ENCODE data around the gene CASKIN1.

DNA sequence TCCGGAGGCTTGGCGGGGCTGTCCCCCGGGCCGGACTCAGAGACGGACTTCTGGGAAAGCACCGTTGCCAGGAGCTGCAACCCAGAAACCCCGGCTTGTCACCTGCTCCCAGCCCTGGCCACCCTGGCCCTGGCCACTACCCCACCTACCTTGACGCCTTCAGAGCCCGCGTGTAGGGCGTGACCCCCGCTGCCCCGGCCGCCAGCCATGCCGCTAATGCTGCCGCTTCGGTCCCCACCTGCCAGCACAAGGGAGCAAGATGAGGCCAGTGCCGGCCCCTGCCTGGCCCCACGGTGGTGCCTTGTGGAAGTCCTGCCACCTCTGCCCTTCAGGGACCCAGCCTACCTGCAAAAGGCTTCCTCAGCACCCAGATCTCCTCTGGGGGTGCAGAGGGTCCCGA is 11.4 kb downstream of the CASKIN1 start:
- no peak for TF ChIP-seq POLR2AphosphoS5 (IDR thresholded peaks at IDR 0.05; ENCODE audit: low read depth, low read length)
- TF ChIP-seq, protein P1, sequence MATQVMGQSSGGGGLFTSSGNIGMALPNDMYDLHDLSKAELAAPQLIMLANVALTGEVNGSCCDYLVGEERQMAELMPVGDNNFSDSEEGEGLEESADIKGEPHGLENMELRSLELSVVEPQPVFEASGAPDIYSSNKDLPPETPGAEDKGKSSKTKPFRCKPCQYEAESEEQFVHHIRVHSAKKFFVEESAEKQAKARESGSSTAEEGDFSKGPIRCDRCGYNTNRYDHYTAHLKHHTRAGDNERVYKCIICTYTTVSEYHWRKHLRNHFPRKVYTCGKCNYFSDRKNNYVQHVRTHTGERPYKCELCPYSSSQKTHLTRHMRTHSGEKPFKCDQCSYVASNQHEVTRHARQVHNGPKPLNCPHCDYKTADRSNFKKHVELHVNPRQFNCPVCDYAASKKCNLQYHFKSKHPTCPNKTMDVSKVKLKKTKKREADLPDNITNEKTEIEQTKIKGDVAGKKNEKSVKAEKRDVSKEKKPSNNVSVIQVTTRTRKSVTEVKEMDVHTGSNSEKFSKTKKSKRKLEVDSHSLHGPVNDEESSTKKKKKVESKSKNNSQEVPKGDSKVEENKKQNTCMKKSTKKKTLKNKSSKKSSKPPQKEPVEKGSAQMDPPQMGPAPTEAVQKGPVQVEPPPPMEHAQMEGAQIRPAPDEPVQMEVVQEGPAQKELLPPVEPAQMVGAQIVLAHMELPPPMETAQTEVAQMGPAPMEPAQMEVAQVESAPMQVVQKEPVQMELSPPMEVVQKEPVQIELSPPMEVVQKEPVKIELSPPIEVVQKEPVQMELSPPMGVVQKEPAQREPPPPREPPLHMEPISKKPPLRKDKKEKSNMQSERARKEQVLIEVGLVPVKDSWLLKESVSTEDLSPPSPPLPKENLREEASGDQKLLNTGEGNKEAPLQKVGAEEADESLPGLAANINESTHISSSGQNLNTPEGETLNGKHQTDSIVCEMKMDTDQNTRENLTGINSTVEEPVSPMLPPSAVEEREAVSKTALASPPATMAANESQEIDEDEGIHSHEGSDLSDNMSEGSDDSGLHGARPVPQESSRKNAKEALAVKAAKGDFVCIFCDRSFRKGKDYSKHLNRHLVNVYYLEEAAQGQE (IDR thresholded peaks at IDR 0.05; ENCODE audit: insufficient read depth in 1 of 2, low read depth in 2 of 2, low read length in 2 of 2): no peak
- TF ChIP-seq FOXP2 (optimal IDR thresholded peaks at IDR 0.05; ENCODE audit: borderline replicate concordance, extremely low read depth, extremely low read length, insufficient read depth): no peak
- no peak for TF ChIP-seq TAF1 (IDR thresholded peaks at IDR 0.05; ENCODE audit: borderline replicate concordance, insufficient read depth, low read length)
- no peak for TF ChIP-seq SIN3A (IDR thresholded peaks at IDR 0.05; ENCODE audit: borderline replicate concordance, insufficient read depth, low read length)

Measured in PFSK-1 (cell line).